ENCODE results near the gene SLCO4A1.

SLCO4A1 gene

DNA sequence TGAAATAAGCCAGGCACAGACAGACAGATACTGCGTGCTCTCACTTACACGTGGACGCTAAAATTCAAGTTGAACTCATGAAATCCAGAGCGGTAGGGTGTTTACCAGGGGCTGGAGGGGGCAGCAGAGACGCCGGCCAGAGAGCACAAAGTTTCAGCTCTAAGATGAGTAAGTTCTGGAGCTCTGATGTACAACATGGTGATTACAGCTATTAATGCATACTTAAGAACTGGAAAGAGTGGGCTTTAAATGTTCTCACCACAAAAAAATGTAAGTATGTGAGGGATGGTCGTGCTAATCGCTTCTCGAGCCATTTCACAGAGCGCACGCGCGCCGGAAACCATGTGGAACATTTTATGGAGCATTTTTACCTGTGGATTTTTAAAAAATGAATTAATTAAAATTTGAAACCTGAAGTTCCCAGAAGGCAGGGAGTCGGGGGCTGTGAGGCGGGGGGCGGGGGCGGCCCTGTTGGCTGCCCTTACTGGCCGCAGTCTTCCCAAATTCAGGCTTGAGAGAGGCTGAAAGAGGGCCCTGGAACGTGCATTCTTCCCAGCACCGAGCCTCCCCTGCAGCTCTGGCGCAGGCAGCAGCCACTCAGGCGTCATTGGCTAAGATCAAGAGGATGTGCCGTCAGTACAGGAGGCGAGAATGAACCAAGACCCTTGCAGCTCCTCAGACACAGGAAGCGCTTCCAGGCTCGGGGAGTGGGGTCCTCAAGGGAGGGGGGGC lies 8.5 kb upstream of the SLCO4A1 start:
- DNase-seq: no peak
- Histone ChIP-seq H3K4me3 (ENCODE audit: low read depth, low read length) (no peak overlapping the region), H3K9me3 (no peaks in the 10 kb centered on the region), H3K36me3 (no peaks in the 10 kb centered on the region), H3K4me1 (peaks cover 9% of the 10 kb centered on the region; the same call in 1 of the 2 replicates), H3K27me3 (no peaks in the 10 kb centered on the region)
- no peak for TF ChIP-seq CTCF (IDR thresholded peaks at IDR 0.05; ENCODE audit: low read depth, low read length)

DNA sequence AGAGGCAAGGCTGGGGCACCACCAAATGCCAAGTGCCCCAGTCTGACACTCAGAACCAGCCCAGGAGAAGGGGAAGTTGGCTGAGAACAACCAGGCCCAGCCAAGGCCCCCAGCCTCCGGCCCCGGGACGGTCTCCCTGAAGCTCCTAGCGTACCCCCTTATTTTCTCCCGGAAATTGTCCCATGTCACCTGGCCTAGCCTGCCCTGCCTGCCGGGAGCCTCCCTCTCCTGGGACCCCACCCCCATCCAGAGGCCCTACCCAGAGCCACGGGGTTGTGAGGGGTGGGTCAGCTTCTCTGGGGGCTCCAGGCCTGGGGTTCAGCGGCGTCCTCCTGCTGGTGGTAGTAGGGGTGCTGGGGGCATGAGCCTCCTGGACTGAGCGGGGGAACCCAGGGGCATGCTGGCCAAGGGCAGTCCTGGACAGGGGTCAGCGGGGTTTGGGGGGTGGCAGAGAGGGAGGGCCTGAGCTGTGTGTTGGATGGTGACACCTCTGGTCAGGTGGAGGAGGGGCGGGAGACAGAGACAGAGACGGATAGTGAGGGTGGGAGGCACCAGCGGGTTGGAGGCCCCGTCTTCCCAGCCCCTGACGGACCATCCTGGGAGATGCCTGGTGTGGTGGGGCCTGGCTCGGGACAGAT lies 7.9 kb upstream of the SLCO4A1 start:
- no peak for DNase-seq
- peaks cover 9% of the 10 kb centered on the region; the same call in 1 of the 2 replicates for H3K4me1 ChIP-seq
- no peak for TF ChIP-seq CTCF (IDR thresholded peaks at IDR 0.05; ENCODE audit: low read depth, low read length)
- H3K4me3 ChIP-seq (ENCODE audit: low read depth, low read length): no peak overlapping the region
- no peaks in the 10 kb centered on the region for H3K9me3 ChIP-seq
- no peaks in the 10 kb centered on the region for H3K36me3 ChIP-seq
- H3K27me3 ChIP-seq: no peaks in the 10 kb centered on the region

GRCh38 chr20:62635232-62635631 lies 7.1 kb upstream of the SLCO4A1 start:
- no peak for DNase-seq
- Histone ChIP-seq H3K36me3 (no peaks in the 10 kb centered on the region), H3K27me3 (no peaks in the 10 kb centered on the region), H3K4me1 (peaks cover 9% of the 10 kb centered on the region; the same call in 1 of the 2 replicates), H3K4me3 (ENCODE audit: low read depth, low read length) (no peak overlapping the region), H3K9me3 (no peaks in the 10 kb centered on the region)
- TF ChIP-seq CTCF (IDR thresholded peaks at IDR 0.05; ENCODE audit: low read depth, low read length): no peak

DNA sequence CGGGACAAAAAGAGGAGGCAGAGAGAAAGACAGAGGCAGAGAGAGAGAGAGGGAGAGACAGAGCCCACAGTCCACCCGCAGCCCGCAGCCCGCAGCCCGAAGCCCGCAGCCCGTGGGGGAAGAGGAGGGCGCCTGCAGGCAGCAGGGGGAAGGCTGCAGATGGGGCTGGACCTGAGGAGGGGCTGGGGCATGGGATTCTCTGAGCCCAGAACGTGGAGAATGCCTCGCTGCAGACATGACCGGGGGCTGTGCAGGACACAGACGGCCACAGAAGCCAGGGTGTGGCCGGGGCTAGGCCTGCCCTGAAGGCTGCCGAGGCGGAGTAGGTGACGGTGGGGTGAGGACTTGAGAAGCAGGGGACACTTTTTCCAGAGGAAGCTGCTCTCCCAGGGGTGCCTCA lies 6.5 kb upstream of the SLCO4A1 start:
- H3K36me3 ChIP-seq: no peaks in the 10 kb centered on the region
- H3K27me3 ChIP-seq: no peaks in the 10 kb centered on the region
- DNase-seq: no peak
- peaks cover 9% of the 10 kb centered on the region; the same call in 1 of the 2 replicates for H3K4me1 ChIP-seq
- no peak for TF ChIP-seq CTCF (IDR thresholded peaks at IDR 0.05; ENCODE audit: low read depth, low read length)
- no peaks in the 10 kb centered on the region for H3K9me3 ChIP-seq
- no peak overlapping the region for H3K4me3 ChIP-seq (ENCODE audit: low read depth, low read length)

GRCh38 chr20:62636446-62636845 lies 5.9 kb upstream of the SLCO4A1 start:
- peaks cover 10% of the 10 kb centered on the region for H3K4me1 ChIP-seq
- no peaks in the 10 kb centered on the region for H3K36me3 ChIP-seq
- no peak for TF ChIP-seq CTCF (IDR thresholded peaks at IDR 0.05; ENCODE audit: low read depth, low read length)
- H3K27me3 ChIP-seq: no peaks in the 10 kb centered on the region
- DNase-seq: no peak
- H3K4me3 ChIP-seq (ENCODE audit: low read depth, low read length): no peak overlapping the region
- no peaks in the 10 kb centered on the region for H3K9me3 ChIP-seq

DNA sequence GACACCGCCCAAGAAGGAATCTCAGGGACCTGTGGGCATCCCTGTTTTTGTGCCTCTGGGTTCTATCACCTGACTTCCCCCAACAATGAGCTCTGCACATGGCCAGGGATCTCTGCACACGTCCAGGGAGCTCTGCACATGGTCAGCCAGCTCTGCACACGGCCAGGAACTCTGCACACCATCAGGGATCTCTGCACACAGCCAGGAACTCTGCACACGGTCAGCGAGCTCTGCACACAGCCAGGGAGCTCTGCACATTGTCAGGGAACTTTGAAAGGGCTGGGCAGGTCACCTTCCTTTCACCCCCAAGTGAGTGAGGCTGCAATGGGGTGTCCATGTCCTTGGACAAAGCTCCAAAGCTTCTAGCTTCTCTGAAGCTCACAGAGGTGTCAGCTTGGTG lies 5.2 kb upstream of the SLCO4A1 start:
- no peaks in the 10 kb centered on the region for H3K27me3 ChIP-seq
- peaks cover 12% of the 10 kb centered on the region for H3K4me1 ChIP-seq
- H3K4me3 ChIP-seq (ENCODE audit: low read depth, low read length): no peak overlapping the region
- H3K9me3 ChIP-seq: no peaks in the 10 kb centered on the region
- DNase-seq: no peak
- no peak for TF ChIP-seq CTCF (IDR thresholded peaks at IDR 0.05; ENCODE audit: low read depth, low read length)
- no peaks in the 10 kb centered on the region for H3K36me3 ChIP-seq
